ENCODE measurements around the gene MBD3L5. TPM values are rescaled to one million over a fixed set of nuclear protein-coding genes. Genes with fewer than 3 reads are reported as not detected.
"Not testable (repeated sequence)": the region's sequence is repeated elsewhere in the genome, so short reads cannot be mapped to it uniquely, and the experiment has no call there.

MBD3L5 gene
- total and polyA plus RNA-seq, 7 experiments from 2014 or later: not detected

DNA sequence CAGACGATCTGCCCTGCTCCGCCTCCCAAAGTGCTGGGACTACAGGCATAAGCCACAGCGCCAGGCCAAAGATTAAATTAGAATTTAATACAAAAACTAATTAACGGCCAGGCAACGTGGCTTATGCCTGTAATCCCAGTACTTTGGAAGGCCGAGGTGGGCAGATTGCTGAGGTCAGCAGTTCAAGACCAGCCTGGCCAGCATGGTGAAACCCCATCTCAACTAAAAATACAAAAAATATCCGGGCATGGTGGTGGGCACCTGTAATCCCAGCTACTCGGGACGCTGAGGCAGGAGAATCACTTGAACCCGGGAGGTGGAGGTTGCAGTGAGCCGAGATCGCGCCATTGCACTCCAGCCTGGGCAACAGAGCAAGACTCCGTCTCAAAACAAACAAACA is 25.3 kb downstream of the MBD3L5 start:
- H3K36me3 Mint-ChIP-seq; H3K9me3 Mint-ChIP-seq; H3K27me3 ChIP-seq (ENCODE audit: control insufficient read depth in 2 of 2, insufficient read depth in 2 of 2, low read length in 2 of 2); H3K4me1 ChIP-seq (ENCODE audit: control insufficient read depth in 2 of 2, insufficient read depth in 2 of 2, low read length in 2 of 2); POLR2A ChIA-PET; H3K36me3 ChIP-seq (ENCODE audit: control insufficient read depth in 2 of 3, insufficient read depth in 3 of 3, low read length in 3 of 3); H3K4me3 Mint-ChIP-seq; H3K4me3 ChIP-seq (ENCODE audit: low read length); CTCF ChIA-PET; H3K27ac Mint-ChIP-seq; intact Hi-C loops (cut with micrococcal nuclease); H3K27ac ChIP-seq (ENCODE audit: low read depth, low read length); ATAC-seq; DNase-seq; H3K9me3 ChIP-seq (ENCODE audit: control insufficient read depth in 2 of 3, low read length in 3 of 3); H3K27me3 Mint-ChIP-seq; H3K4me1 Mint-ChIP-seq: not testable (repeated sequence)

DNA sequence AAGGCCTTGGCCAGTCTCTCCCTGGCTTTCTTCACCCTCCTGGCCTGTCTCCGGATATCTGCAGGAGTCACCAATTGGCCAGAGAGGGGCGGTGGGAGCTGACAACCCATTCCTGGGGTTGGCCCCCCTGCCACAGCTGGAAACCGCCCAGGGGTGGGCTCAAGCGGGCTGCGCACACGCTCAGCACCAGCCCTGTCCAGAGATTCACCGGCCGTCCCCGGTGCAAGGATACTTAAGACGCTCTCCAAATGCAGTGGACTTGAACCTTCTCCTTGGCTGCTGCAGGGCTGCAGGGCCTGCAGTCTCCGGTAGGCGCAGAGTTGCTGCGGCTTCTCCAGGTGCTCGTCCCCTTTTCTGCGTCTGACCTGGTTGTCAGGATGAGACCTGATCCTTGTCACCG is 26.0 kb downstream of the MBD3L5 start:
- intact Hi-C loops (cut with micrococcal nuclease); POLR2A ChIA-PET; H3K9me3 Mint-ChIP-seq; H3K4me3 ChIP-seq (ENCODE audit: low read length); H3K36me3 Mint-ChIP-seq; H3K27ac ChIP-seq (ENCODE audit: low read depth, low read length); H3K27me3 Mint-ChIP-seq; H3K36me3 ChIP-seq (ENCODE audit: control insufficient read depth in 2 of 3, insufficient read depth in 3 of 3, low read length in 3 of 3); H3K27me3 ChIP-seq (ENCODE audit: control insufficient read depth in 2 of 2, insufficient read depth in 2 of 2, low read length in 2 of 2); H3K9me3 ChIP-seq (ENCODE audit: control insufficient read depth in 2 of 3, low read length in 3 of 3); ATAC-seq; CTCF ChIA-PET; H3K27ac Mint-ChIP-seq; H3K4me1 ChIP-seq (ENCODE audit: control insufficient read depth in 2 of 2, insufficient read depth in 2 of 2, low read length in 2 of 2); H3K4me3 Mint-ChIP-seq; DNase-seq; H3K4me1 Mint-ChIP-seq: not testable (repeated sequence)

DNA sequence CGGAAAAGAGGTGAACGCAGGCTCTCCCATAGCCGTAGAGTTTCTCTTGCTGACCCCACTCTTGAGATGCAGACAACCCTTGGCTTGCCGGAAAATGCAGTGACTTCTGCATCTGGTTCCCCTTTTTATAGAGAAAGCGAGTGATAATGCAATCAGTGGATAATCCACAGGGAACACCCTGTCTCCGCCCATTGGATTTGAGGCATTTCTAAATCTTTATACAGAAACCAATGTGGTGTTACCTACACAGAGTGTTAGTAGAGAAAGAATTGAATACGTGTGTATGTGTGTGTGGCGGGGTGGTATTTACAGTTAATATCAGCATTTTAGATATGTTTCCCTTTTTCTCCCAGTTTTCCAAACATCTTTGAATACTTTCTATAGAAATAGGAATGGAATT is 28.2 kb downstream of the MBD3L5 start, which contains the start of gene MBD3L3:
Gene MBD3L3, minus strand, starts transcription at position 101 of the 400 bp plus-strand sequence. Its CDS starts 71 bp downstream, at position 30.
- H3K4me3 ChIP-seq (ENCODE audit: low read length); H3K4me1 ChIP-seq (ENCODE audit: control insufficient read depth in 2 of 2, insufficient read depth in 2 of 2, low read length in 2 of 2); H3K9me3 ChIP-seq (ENCODE audit: control insufficient read depth in 2 of 3, low read length in 3 of 3); H3K27ac Mint-ChIP-seq; CTCF ChIA-PET; H3K27ac ChIP-seq (ENCODE audit: low read depth, low read length); H3K27me3 Mint-ChIP-seq; DNase-seq; H3K4me3 Mint-ChIP-seq; H3K4me1 Mint-ChIP-seq; H3K36me3 Mint-ChIP-seq; intact Hi-C loops (cut with micrococcal nuclease); H3K36me3 ChIP-seq (ENCODE audit: control insufficient read depth in 2 of 3, insufficient read depth in 3 of 3, low read length in 3 of 3); H3K27me3 ChIP-seq (ENCODE audit: control insufficient read depth in 2 of 2, insufficient read depth in 2 of 2, low read length in 2 of 2); H3K9me3 Mint-ChIP-seq; POLR2A ChIA-PET; ATAC-seq: not testable (repeated sequence)

DNA sequence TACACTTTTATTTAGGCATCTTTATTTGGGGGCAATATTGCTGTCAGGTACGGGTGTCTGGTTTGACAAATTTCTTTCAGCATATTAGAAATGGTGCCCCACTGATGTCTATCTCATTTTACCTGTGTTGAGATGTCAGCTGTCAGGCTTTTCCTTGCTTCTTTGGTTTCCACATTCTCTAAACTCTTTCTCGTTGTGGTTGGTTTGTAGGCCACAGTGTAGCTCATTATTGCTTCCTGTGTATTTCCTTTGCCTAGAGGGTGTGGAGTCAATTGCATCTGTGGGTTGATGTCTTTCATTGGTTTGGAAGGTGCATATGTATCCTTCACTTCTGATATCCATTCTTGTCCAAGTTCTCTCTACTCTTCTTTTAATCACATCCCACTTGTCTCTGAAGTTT is 29.6 kb downstream of the MBD3L5 start:
- POLR2A ChIA-PET; H3K9me3 Mint-ChIP-seq; H3K27me3 ChIP-seq (ENCODE audit: control insufficient read depth in 2 of 2, insufficient read depth in 2 of 2, low read length in 2 of 2); H3K4me1 Mint-ChIP-seq; H3K9me3 ChIP-seq (ENCODE audit: control insufficient read depth in 2 of 3, low read length in 3 of 3); H3K4me3 ChIP-seq (ENCODE audit: low read length); CTCF ChIA-PET; H3K36me3 Mint-ChIP-seq; H3K4me3 Mint-ChIP-seq; H3K27me3 Mint-ChIP-seq; H3K27ac Mint-ChIP-seq; H3K27ac ChIP-seq (ENCODE audit: low read depth, low read length); H3K36me3 ChIP-seq (ENCODE audit: control insufficient read depth in 2 of 3, insufficient read depth in 3 of 3, low read length in 3 of 3); H3K4me1 ChIP-seq (ENCODE audit: control insufficient read depth in 2 of 2, insufficient read depth in 2 of 2, low read length in 2 of 2): not testable (repeated sequence)
- intact Hi-C loops (cut with micrococcal nuclease): loop anchor here in 1 of 2 donors (10.0 kb wide), 3 partner anchors 325 to 1155 kb away; partner anchors contain the start of genes CTXN1, GPR108, NDUFA11 and SNAPC2
- peak in 2 of 9 donors; percentile 28 to 53 for DNase-seq
- ATAC-seq: peak; percentile 26

DNA sequence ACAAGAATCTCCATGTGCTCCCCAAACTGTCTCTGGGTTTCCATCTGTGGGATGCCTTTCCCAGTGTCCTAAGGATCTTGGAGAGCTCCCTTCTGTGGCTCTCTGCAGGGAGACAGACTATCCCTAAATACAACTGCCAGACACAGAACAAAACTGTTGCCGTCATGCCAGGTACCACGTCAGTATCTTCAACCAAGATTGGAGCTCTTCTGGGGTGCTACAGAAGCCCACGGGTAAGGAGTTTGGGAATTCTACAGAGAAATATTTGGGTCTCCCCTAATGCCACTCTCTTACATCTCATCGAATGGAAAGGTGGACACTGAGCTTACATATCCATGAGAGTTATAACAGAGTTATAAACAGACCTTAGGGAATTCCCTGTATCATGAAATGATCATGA is 33.0 kb downstream of the MBD3L5 start:
- H3K4me1 Mint-ChIP-seq: peaks cover 0 to 2% (median 0%) of the 10 kb centered on the region in 7 donors
- H3K4me3 Mint-ChIP-seq: no peak overlapping the region
- DNase-seq (no peak), ATAC-seq (no peak)
- no peaks in the 10 kb centered on the region for H3K27me3 Mint-ChIP-seq
- no peaks in the 10 kb centered on the region for H3K27me3 ChIP-seq (ENCODE audit: control insufficient read depth in 2 of 2, insufficient read depth in 2 of 2, low read length in 2 of 2)
- no peak overlapping the region for H3K27ac Mint-ChIP-seq
- H3K4me1 ChIP-seq (ENCODE audit: control insufficient read depth in 2 of 2, insufficient read depth in 2 of 2, low read length in 2 of 2): peaks cover 0 to under 1% of the 10 kb centered on the region in 2 donors
- CTCF ChIA-PET: interaction anchor here (1.5 kb wide), 1 partner anchor 327 kb away, joined by 3 read pairs; no protein-coding TSS in a partner anchor
- no peaks in the 10 kb centered on the region for H3K9me3 ChIP-seq (ENCODE audit: control insufficient read depth in 2 of 3, low read length in 3 of 3)
- POLR2A ChIA-PET: interaction anchor here (0.6 to 1.0 kb wide), 3 partner anchors 173 to 1122 kb away, joined by 3 to 4 read pairs (median 3); no protein-coding TSS in a partner anchor
- no peaks in the 10 kb centered on the region for H3K36me3 Mint-ChIP-seq
- H3K36me3 ChIP-seq (ENCODE audit: control insufficient read depth in 2 of 3, insufficient read depth in 3 of 3, low read length in 3 of 3): no peaks in the 10 kb centered on the region
- no peak overlapping the region for H3K27ac ChIP-seq (ENCODE audit: low read depth, low read length)
- H3K4me3 ChIP-seq (ENCODE audit: low read length): no peak overlapping the region
- intact Hi-C loops (cut with micrococcal nuclease): loop anchor here in 1 of 2 donors (10.0 kb wide), 3 partner anchors 329 to 1159 kb away; partner anchors contain the start of genes CTXN1, GPR108, NDUFA11 and SNAPC2
- no peaks in the 10 kb centered on the region for H3K9me3 Mint-ChIP-seq

DNA sequence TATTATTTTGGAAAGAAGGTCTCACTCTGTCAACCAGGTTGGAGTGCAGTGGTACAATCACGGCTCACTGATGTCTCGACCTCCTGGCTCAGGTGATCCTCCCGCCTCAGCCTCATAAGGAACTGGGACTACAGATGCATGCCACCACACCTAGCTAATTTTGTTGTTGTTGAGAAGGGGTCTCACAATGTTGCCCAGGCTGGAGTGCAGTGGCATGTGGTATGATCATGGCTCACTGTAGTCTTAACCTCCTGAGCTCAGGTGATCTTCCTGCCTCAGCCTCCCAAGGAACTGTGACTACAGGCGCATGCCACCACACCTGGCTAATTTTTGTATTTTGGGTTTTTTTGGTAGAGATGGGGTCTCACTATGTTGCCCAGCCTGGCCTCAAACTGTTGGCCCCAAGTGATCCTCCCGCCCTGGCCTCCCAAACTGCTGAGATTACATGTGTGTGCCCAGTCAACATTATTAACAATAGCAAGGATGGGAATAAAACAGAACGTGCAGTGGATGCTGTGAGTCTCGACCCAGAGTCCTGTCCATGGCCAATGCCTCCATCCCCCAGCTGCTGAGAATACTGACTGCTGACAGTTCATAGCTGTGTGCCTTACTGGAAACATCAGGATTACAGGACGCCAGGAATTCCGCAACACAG is 33.5 kb downstream of the MBD3L5 start:
- Histone ChIP-seq H3K36me3 (ENCODE audit: control insufficient read depth in 2 of 3, insufficient read depth in 3 of 3, low read length in 3 of 3) (no peaks in the 10 kb centered on the region), H3K4me1 (ENCODE audit: control insufficient read depth in 2 of 2, insufficient read depth in 2 of 2, low read length in 2 of 2) (peaks cover 4 to 6% of the 10 kb centered on the region in 2 donors), H3K9me3 (ENCODE audit: control insufficient read depth in 2 of 3, low read length in 3 of 3) (no peaks in the 10 kb centered on the region), H3K4me3 (ENCODE audit: low read length) (no peak overlapping the region), H3K27ac (ENCODE audit: low read depth, low read length) (no peak overlapping the region), H3K27me3 (ENCODE audit: control insufficient read depth in 2 of 2, insufficient read depth in 2 of 2, low read length in 2 of 2) (no peaks in the 10 kb centered on the region)
- H3K27me3 Mint-ChIP-seq: no peaks in the 10 kb centered on the region
- DNase-seq (no peak), ATAC-seq (no peak)
- intact Hi-C loops (cut with micrococcal nuclease): loop anchor here in 1 of 2 donors (10.0 kb wide), 3 partner anchors 329 to 1159 kb away; partner anchors contain the start of genes CTXN1, GPR108, NDUFA11 and SNAPC2
- CTCF ChIA-PET: interaction anchor here (0.8 to 1.5 kb wide), 2 partner anchors 327 to 639 kb away, joined by 3 read pairs; no protein-coding TSS in a partner anchor
- peaks cover 0 to under 1% (median 0%) of the 10 kb centered on the region in 5 donors for H3K36me3 Mint-ChIP-seq
- POLR2A ChIA-PET: interaction anchor here (0.6 to 0.9 kb wide), 2 partner anchors 35 to 1121 kb away, joined by 3 to 4 read pairs; no protein-coding TSS in a partner anchor
- H3K9me3 Mint-ChIP-seq: peaks cover 0 to under 1% (median 0%) of the 10 kb centered on the region in 11 donors
- no peak overlapping the region for H3K4me3 Mint-ChIP-seq
- H3K27ac Mint-ChIP-seq: no peak overlapping the region
- H3K4me1 Mint-ChIP-seq: peaks cover 0 to 6% (median 2%) of the 10 kb centered on the region in 7 donors

Measured in naive thymus-derived CD4-positive, alpha-beta T cell (primary cell).